GM19463 (cell line): ENCODE results near the gene SH3BP5L.
A peak's percentile ranks its signal among the peaks of the same experiment; 100 is the strongest.
"Not testable (repeated sequence)": the region's sequence is repeated elsewhere in the genome, so short reads cannot be mapped to it uniquely, and the experiment has no call there.

ENCODE experiments used
- ATAC-seq: cut with Tn5 transposase; IDR thresholded peaks from one replicate; pipeline ENCODE4 v1.9.1; 2021; ENCODE audit warnings: mild to moderate bottlenecking, moderate library complexity; ENCODE audit not compliant: unreplicated experiment

The SH3BP5L gene

GRCh38 chr1:248830718-248831017, 5.0 kb upstream of the SH3BP5L start:
- not testable (repeated sequence) for ATAC-seq

- ATAC-seq = no peak
Measured at GRCh38 chr1:248828845-248829244, 3.1 kb upstream of the SH3BP5L start.

GRCh38 chr1:248825573-248825908, 174 bp downstream of the SH3BP5L start:
- ATAC-seq = peak; percentile 2

GRCh38 chr1:248825136-248825535, 579 bp downstream of the SH3BP5L start:
- no peak for ATAC-seq

GRCh38 chr1:248824701-248825100, 1.0 kb downstream of the SH3BP5L start:
- no peak for ATAC-seq

GRCh38 chr1:248824301-248824700, 1.4 kb downstream of the SH3BP5L start:
- ATAC-seq = no peak

- no peak for ATAC-seq
Measured at GRCh38 chr1:248823517-248824001, 2.2 kb downstream of the SH3BP5L start.

- no peak for ATAC-seq
Measured at GRCh38 chr1:248822148-248823032, 3.3 kb downstream of the SH3BP5L start.

- no peak for ATAC-seq
Measured at GRCh38 chr1:248821641-248822040, 4.1 kb downstream of the SH3BP5L start.

- no peak for ATAC-seq
Measured at GRCh38 chr1:248821101-248821500, 4.6 kb downstream of the SH3BP5L start.

GRCh38 chr1:248820041-248820585, 5.6 kb downstream of the SH3BP5L start:
- ATAC-seq = no peak

- ATAC-seq = no peak
Measured at GRCh38 chr1:248818505-248819374, 7.0 kb downstream of the SH3BP5L start.

GRCh38 chr1:248817065-248817464, 8.7 kb downstream of the SH3BP5L start:
- ATAC-seq = no peak

GRCh38 chr1:248816042-248816851, 9.5 kb downstream of the SH3BP5L start:
- no peak for ATAC-seq

- ATAC-seq = no peak
Measured at GRCh38 chr1:248815407-248816034, 10.2 kb downstream of the SH3BP5L start.

- ATAC-seq = no peak
Measured at GRCh38 chr1:248814351-248814750, 11.4 kb downstream of the SH3BP5L start.

GRCh38 chr1:248813546-248813945, 12.2 kb downstream of the SH3BP5L start:
- no peak for ATAC-seq

- no peak for ATAC-seq
Measured at GRCh38 chr1:248812736-248813425, 12.8 kb downstream of the SH3BP5L start.
